PC-3 (cell line): Measurements from ENCODE around the gene KCNG2. TPM values are rescaled to one million over a fixed set of nuclear protein-coding genes. Genes with fewer than 3 reads are reported as not detected.

Experiments
- ATAC-seq: fragments of 200-7000 bp; cut with Tn5 transposase; 2 replicates; pipeline ENCODE4 v1.9.1; 2020; ENCODE audit warnings: mild to moderate bottlenecking, moderate library complexity
- BruUV-seq: library from RNA; stranded (reverse); fragments of 400-500 nt; replicated peaks from 2 replicates; lab custom pipeline; 2021; lab: Mats Ljungman, UMichigan
- CTCF ChIA-PET: fragments of 300-600 bp; sonication (Branson Sonifier 250); formaldehyde crosslinking; loops from one replicate; lab custom pipeline; 2022; ENCODE audit warnings: antibody characterized with exemption; lab: Charles Lee
- POLR2A ChIA-PET: fragments of 300-600 bp; sonication (Branson Sonifier 250); formaldehyde crosslinking; loops from one replicate; lab custom pipeline; 2022; ENCODE audit warnings: antibody characterized with exemption; ENCODE audit not compliant: unreplicated experiment; lab: Charles Lee
- DNase-seq: peaks from one replicate; pipeline ENCODE4 v3.0.0-alpha.2; 2015
- H2AFZ ChIP-seq: fragments of 300-600 bp; sonication (generic); 2 replicates; pipeline ENCODE4 v1.6.0; 2016; ENCODE audit warnings: antibody characterized with exemption, low read length
- H3F3A ChIP-seq: fragments of 300-600 bp; sonication (generic); one replicate; pipeline ENCODE4 v1.6.0; 2017; ENCODE audit warnings: antibody characterized with exemption, low read length, control low read depth, mild to moderate bottlenecking; ENCODE audit not compliant: unreplicated experiment
- H3K27ac ChIP-seq: fragments of 300-600 bp; sonication (generic); 2 replicates; pipeline ENCODE4 v1.5.1; 2016; ENCODE audit warnings: mild to moderate bottlenecking, low read length
- H3K27me3 ChIP-seq: fragments of 300-600 bp; sonication (generic); 2 replicates; pipeline ENCODE4 v1.6.1; 2016; ENCODE audit warnings: low read length, mixed read lengths
- H3K36me3 ChIP-seq: fragments of 300-600 bp; sonication (generic); 2 replicates; pipeline ENCODE4 v1.6.1; 2016; ENCODE audit warnings: low read depth, mixed run types, low read length, mixed read lengths
- H3K4me1 ChIP-seq: fragments of 300-600 bp; sonication (generic); 2 replicates; pipeline ENCODE4 v1.5.1; 2016; ENCODE audit warnings: low read length; ENCODE audit not compliant: insufficient read depth
- H3K4me2 ChIP-seq: fragments of 300-600 bp; sonication (generic); 2 replicates; pipeline ENCODE4 v1.6.0; 2016; ENCODE audit warnings: low read length
- H3K4me3 ChIP-seq: fragments of 300-600 bp; sonication (generic); 2 replicates; pipeline ENCODE4 v1.5.1; 2016; ENCODE audit warnings: mild to moderate bottlenecking, low read length, mixed read lengths
- H3K79me2 ChIP-seq: fragments of 300-600 bp; sonication (generic); 2 replicates; pipeline ENCODE4 v1.6.1; 2017; ENCODE audit warnings: low read length, mixed read lengths
- H3K9ac ChIP-seq: fragments of 300-600 bp; sonication (generic); 2 replicates; pipeline ENCODE4 v1.6.0; 2016; ENCODE audit warnings: mild to moderate bottlenecking, low read length
- H3K9me2 ChIP-seq: fragments of 300-600 bp; sonication (generic); replicated peaks from 2 replicates; pipeline ENCODE4 v1.6.1; 2016; ENCODE audit warnings: mixed run types, low read length, mixed read lengths
- H3K9me3 ChIP-seq: fragments of 300-600 bp; sonication (generic); 2 replicates; pipeline ENCODE4 v1.6.1; 2016; ENCODE audit warnings: low read length, mixed read lengths
- H4K20me1 ChIP-seq: fragments of 300-600 bp; sonication (generic); 2 replicates; pipeline ENCODE4 v1.6.1; 2016; ENCODE audit warnings: low read length, mixed read lengths
- CTCF ChIP-seq: fragments of 300-600 bp; sonication (generic); conservative IDR thresholded peaks from 2 replicates; pipeline ENCODE4 v1.5.1; 2017; ENCODE audit warnings: antibody characterized with exemption, low read depth, mild to moderate bottlenecking, low read length
- EZH2 ChIP-seq: fragments of 300-600 bp; sonication (generic); IDR thresholded peaks from one replicate; pipeline ENCODE4 v1.6.1; 2017; ENCODE audit warnings: antibody characterized with exemption, mild to moderate bottlenecking, low read length; ENCODE audit not compliant: unreplicated experiment
- EZH2phosphoT487 ChIP-seq: fragments of 300-600 bp; sonication (generic); IDR thresholded peaks from 2 replicates; pipeline ENCODE4 v1.6.1; 2018; ENCODE audit warnings: mild to moderate bottlenecking, antibody characterized with exemption, low read length, borderline replicate concordance
- intact Hi-C: fragments of 100-400 bp; cut with micrococcal nuclease; formaldehyde crosslinking; loops from 2 replicates; pipeline ENCODE4 v1.9.0; 2023
- total RNA-seq: library from RNA; depleted of rRNA; stranded (reverse); fragments of >200 nt; gene quantifications from 2 replicates; pipeline ENCODE4 v1.2.3, GENCODE V29; 2014

KCNG2 gene
- total RNA-seq, 1 experiment from 2014 or later = not detected

GRCh38 chr18:79809482-79810192 lies 11.9 kb downstream of the KCNG2 start:
- ChIA-PET CTCF (no interaction called here), POLR2A (no interaction called here)
- no peak overlapping the region for H3K27ac ChIP-seq
- intact Hi-C loops = no loop called here
- no peak overlapping the region for H3K4me2 ChIP-seq
- no TSS peak for BruUV-seq
- TF ChIP-seq EZH2phosphoT487 (no peak), EZH2 (no peak), CTCF (no peak)
- H3K27me3 ChIP-seq = peaks cover 22% of the 10 kb centered on the region; the same call in 1 of the 2 replicates
- H2AFZ ChIP-seq = no peak overlapping the region
- no peaks in the 10 kb centered on the region for H3K36me3 ChIP-seq
- ATAC-seq (no peak), DNase-seq (no peak)
- H3K9me3 ChIP-seq = no peaks in the 10 kb centered on the region
- H3K4me3 ChIP-seq = no peak overlapping the region
- H3K9me2 ChIP-seq = no peaks in the 10 kb centered on the region
- H3K4me1 ChIP-seq = no peaks in the 10 kb centered on the region
- H3K79me2 ChIP-seq = no peaks in the 10 kb centered on the region
- H4K20me1 ChIP-seq = no peaks in the 10 kb centered on the region
- no peak overlapping the region for H3K9ac ChIP-seq
- H3F3A ChIP-seq = no peaks in the 10 kb centered on the region

GRCh38 chr18:79812052-79812451 lies 14.3 kb downstream of the KCNG2 start:
- H3K79me2 ChIP-seq = no peaks in the 10 kb centered on the region
- no peak overlapping the region for H3K27ac ChIP-seq
- no peak overlapping the region for H3K4me3 ChIP-seq
- H3K9ac ChIP-seq = no peak overlapping the region
- DNase-seq (no peak), ATAC-seq (no peak)
- H3K4me1 ChIP-seq = no peaks in the 10 kb centered on the region
- peaks cover 29% of the 10 kb centered on the region; the same call in 1 of the 2 replicates for H3K27me3 ChIP-seq
- H2AFZ ChIP-seq = no peak overlapping the region
- POLR2A ChIA-PET = no interaction called here
- CTCF ChIA-PET = no interaction called here
- no peaks in the 10 kb centered on the region for H3K9me3 ChIP-seq
- BruUV-seq = no TSS peak
- H3F3A ChIP-seq = no peaks in the 10 kb centered on the region
- intact Hi-C loops = no loop called here
- H3K9me2 ChIP-seq = no peaks in the 10 kb centered on the region
- no peaks in the 10 kb centered on the region for H3K36me3 ChIP-seq
- H4K20me1 ChIP-seq = no peaks in the 10 kb centered on the region
- TF ChIP-seq EZH2 (no peak), CTCF (no peak), EZH2phosphoT487 (no peak)
- H3K4me2 ChIP-seq = no peak overlapping the region

GRCh38 chr18:79814373-79814772 lies 16.6 kb downstream of the KCNG2 start:
- Histone ChIP-seq H3K79me2 (no peaks in the 10 kb centered on the region), H3K27ac (no peak overlapping the region), H3F3A (no peaks in the 10 kb centered on the region), H3K36me3 (no peaks in the 10 kb centered on the region), H3K9me2 (no peaks in the 10 kb centered on the region), H3K27me3 (peaks cover 29% of the 10 kb centered on the region; the same call in 1 of the 2 replicates), H2AFZ (no peak overlapping the region), H3K4me3 (no peak overlapping the region), H3K4me2 (no peak overlapping the region), H3K9ac (no peak overlapping the region), H3K4me1 (peaks cover 5% of the 10 kb centered on the region; the same call in 1 of the 2 replicates), H4K20me1 (no peaks in the 10 kb centered on the region), H3K9me3 (no peaks in the 10 kb centered on the region)
- intact Hi-C loops = no loop called here
- DNase-seq (no peak), ATAC-seq (no peak)
- no peak for TF ChIP-seq EZH2phosphoT487
- BruUV-seq = no TSS peak
- CTCF ChIA-PET = no interaction called here
- POLR2A ChIA-PET = no interaction called here
